Heart left ventricle (tissue), 13 donors: ENCODE measurements around the gene SHISA9.

ENCODE experiments used
- POLR2A ChIP-seq, 2 donors: fragments of 450-650 bp; IDR thresholded peaks; one replicate each; pipeline ENCODE4 v1.6.1; 2017; ENCODE audit warnings: antibody characterized with exemption in 2 of 2, mild to moderate bottlenecking in 2 of 2, moderate library complexity in 2 of 2
- TF ChIP-seq, protein P1 (sequence below), 12 donors: fragments of 200-600 bp; sonication (generic) in 4 of 12; IDR thresholded peaks; one replicate each; pipeline versions ENCODE4 v1.5.0 to v1.8.0; 2018 to 2022; ENCODE audit warnings: antibody characterized with exemption in 12 of 12, mild to moderate bottlenecking in 5 of 12
- donor health status: ischemic (EF 13 %, LVEDD 7.1; RV severe dilation, severe dysfunction).
- donor health status: DM: no; HTN: yes; CAD: no.
- donor health status: DM: no; HTN: no; CAD: no.
- donor health status: ischemic (EF 25% LVEDD 6.9; RV normal size, moderate dysfunction).
- donor health status: ischemic (EF 25% LVEDD 5.7; RV mildly dilated, moderate dysfunction).
- donor health status: ischemic (EF 35%, LVEDD 5.7; RV mildly dilated, moderate dysfunction).
- donor health status: nonischemic (EF 11% LVEDD 7.7; RV severe dilation, severe dysfunction).
- donor health status: DM: yes; HTN: yes; CAD: no.
- donor health status: PGD.
- donor health status: ischemic (EF 29% LVEDD 5.4; RV normal size, mild dysfunction).
- donor health status: nonischemic (EF 23%, LVEDD 6.1; RV moderate dilation, normal function).

DNA sequence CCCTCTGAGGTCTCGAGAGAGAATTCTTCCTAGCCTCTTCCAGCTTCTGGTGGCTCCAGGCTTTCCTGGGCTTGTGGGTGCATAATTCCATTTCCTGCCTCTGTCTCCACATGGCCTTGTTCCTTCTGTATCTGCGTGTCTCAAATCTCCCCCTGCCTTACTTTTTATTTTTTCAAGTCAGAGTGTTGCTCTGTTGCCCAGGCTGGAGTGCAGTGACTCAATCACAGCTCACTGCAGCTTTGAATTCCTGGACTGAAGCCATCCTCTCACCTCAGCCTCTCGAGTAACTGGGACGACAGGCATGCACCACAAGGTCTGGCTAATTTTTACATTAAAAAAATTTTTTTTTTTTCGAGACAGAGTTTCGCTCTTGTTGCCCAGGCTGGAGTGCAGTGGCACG lies 120.6 kb downstream of the SHISA9 start:
- TF ChIP-seq, protein P1, sequence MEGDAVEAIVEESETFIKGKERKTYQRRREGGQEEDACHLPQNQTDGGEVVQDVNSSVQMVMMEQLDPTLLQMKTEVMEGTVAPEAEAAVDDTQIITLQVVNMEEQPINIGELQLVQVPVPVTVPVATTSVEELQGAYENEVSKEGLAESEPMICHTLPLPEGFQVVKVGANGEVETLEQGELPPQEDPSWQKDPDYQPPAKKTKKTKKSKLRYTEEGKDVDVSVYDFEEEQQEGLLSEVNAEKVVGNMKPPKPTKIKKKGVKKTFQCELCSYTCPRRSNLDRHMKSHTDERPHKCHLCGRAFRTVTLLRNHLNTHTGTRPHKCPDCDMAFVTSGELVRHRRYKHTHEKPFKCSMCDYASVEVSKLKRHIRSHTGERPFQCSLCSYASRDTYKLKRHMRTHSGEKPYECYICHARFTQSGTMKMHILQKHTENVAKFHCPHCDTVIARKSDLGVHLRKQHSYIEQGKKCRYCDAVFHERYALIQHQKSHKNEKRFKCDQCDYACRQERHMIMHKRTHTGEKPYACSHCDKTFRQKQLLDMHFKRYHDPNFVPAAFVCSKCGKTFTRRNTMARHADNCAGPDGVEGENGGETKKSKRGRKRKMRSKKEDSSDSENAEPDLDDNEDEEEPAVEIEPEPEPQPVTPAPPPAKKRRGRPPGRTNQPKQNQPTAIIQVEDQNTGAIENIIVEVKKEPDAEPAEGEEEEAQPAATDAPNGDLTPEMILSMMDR (IDR thresholded peaks at IDR 0.05) = no peak
- TF ChIP-seq POLR2A (IDR thresholded peaks at IDR 0.05) = no peak
